Thyroid gland (tissue), 4 donors: ENCODE data around the gene RPGRIP1L.

Experiments
- CTCF ChIP-seq, 6 experiments: fragments of 200-600 bp in 3 of 6; fragments of 450-650 bp in 3 of 6; sonication (generic) in 3 of 6; IDR thresholded peaks; one replicate each; pipeline ENCODE4 v1.5.1; 2016 to 2019; ENCODE audit warnings: antibody characterized with exemption in 6 of 6, mild to moderate bottlenecking in 2 of 6, inconsistent platforms in 1 of 6, moderate library complexity in 1 of 6
- POLR2A ChIP-seq, 2 donors: fragments of 450-650 bp; IDR thresholded peaks; one replicate each; pipeline ENCODE4 v1.6.1; 2017; ENCODE audit warnings: antibody characterized with exemption in 2 of 2, mild to moderate bottlenecking in 2 of 2, moderate library complexity in 1 of 2

- no peak for TF ChIP-seq POLR2A (IDR thresholded peaks at IDR 0.05)
- no peak for TF ChIP-seq CTCF (IDR thresholded peaks at IDR 0.05)
Observed at GRCh38 chr16:53556521-53556920, 147.1 kb downstream of the RPGRIP1L start.
